CD4-positive, alpha-beta T cell (primary cell): Measurements from ENCODE around the gene CEP85. TPM values are rescaled to one million over a fixed set of nuclear protein-coding genes. Genes with fewer than 3 reads are reported as not detected.

Experiments
- ATAC-seq: fragments of 200-7000 bp; cut with Tn5 transposase; one replicate; pipeline ENCODE4 v1.10.0; 2022; ENCODE audit warnings: mild to moderate bottlenecking; ENCODE audit not compliant: poor library complexity
- CTCF ChIA-PET: fragments of 350-600 bp; sonication (Branson Sonifier 250); formaldehyde crosslinking; loops from one replicate; lab custom pipeline; 2021; ENCODE audit warnings: antibody characterized with exemption, inconsistent platforms; lab: Charles Lee
- POLR2A ChIA-PET: fragments of 350-600 bp; sonication (Branson Sonifier 250); formaldehyde crosslinking; loops from one replicate; lab custom pipeline; 2021; ENCODE audit warnings: antibody characterized with exemption, inconsistent platforms; lab: Charles Lee
- DNase-seq, 14 experiments: peaks; one replicate each; pipeline ENCODE4 v3.0.0-alpha.2; 2013 to 2020; ENCODE audit warnings: mixed read lengths in 2 of 14
- H3K27ac ChIP-seq, 2 donors: one replicate each; pipeline versions ENCODE4 v1.5.1 to v1.7.0; 2013; ENCODE audit warnings: low read length in 2 of 2, low read depth in 1 of 2, mild to moderate bottlenecking in 1 of 2
- H3K27me3 ChIP-seq, 2 experiments: 1 replicate in 1 of 2; 2 replicates in 1 of 2; pipeline versions ENCODE4 v1.6.1 to v1.7.0; 2013; ENCODE audit warnings: low read length in 2 of 2, control low read depth in 1 of 2, mild to moderate bottlenecking in 1 of 2, moderate library complexity in 1 of 2; ENCODE audit not compliant: insufficient read depth in 2 of 2, control insufficient read depth in 1 of 2
- H3K36me3 ChIP-seq: one replicate; pipeline ENCODE4 v1.6.1; 2013; ENCODE audit warnings: low read length, control low read depth; ENCODE audit not compliant: insufficient read depth
- H3K4me1 ChIP-seq: one replicate; pipeline ENCODE4 v1.6.1; 2013; ENCODE audit warnings: low read length, control low read depth; ENCODE audit not compliant: insufficient read depth
- H3K4me3 ChIP-seq: one replicate; pipeline ENCODE4 v1.5.1; 2013; ENCODE audit warnings: mild to moderate bottlenecking, low read length, moderate library complexity
- H3K9me3 ChIP-seq, 2 experiments: 1 replicate in 1 of 2; 2 replicates in 1 of 2; pipeline versions ENCODE4 v1.6.1 to v1.7.0; 2013; ENCODE audit warnings: low read length in 2 of 2, mild to moderate bottlenecking in 2 of 2, control low read depth in 1 of 2, moderate library complexity in 1 of 2; ENCODE audit not compliant: control insufficient read depth in 1 of 2, insufficient read depth in 1 of 2
- H3K27ac Mint-ChIP-seq: one replicate; pipeline ENCODE4 v1.8.0; 2020; ENCODE audit warnings: mixed read lengths
- H3K27me3 Mint-ChIP-seq: one replicate; pipeline ENCODE4 v1.8.0; 2021; ENCODE audit warnings: mixed read lengths
- H3K36me3 Mint-ChIP-seq: one replicate; pipeline ENCODE4 v1.8.0; 2021; ENCODE audit warnings: low read depth, mixed read lengths
- H3K4me1 Mint-ChIP-seq: one replicate; pipeline ENCODE4 v1.8.0; 2021; ENCODE audit warnings: low read depth, mixed read lengths
- H3K4me3 Mint-ChIP-seq: one replicate; pipeline ENCODE4 v1.8.0; 2020; ENCODE audit warnings: mild to moderate bottlenecking, mixed read lengths
- H3K9me3 Mint-ChIP-seq: one replicate; pipeline ENCODE4 v1.8.0; 2020; ENCODE audit warnings: mixed read lengths
- CTCF ChIP-seq: fragments of 200-600 bp; IDR thresholded peaks from one replicate; pipeline ENCODE4 v1.8.0; 2022; ENCODE audit warnings: antibody characterized with exemption, mild to moderate bottlenecking
- intact Hi-C, 2 experiments: fragments of 100-400 bp; cut with DNase I in 1 of 2; cut with micrococcal nuclease in 1 of 2; formaldehyde crosslinking; loops; one replicate each; pipeline versions ENCODE4 v1.15.1 to v1.9.0; 2023 to 2025; cut with DNase I, micrococcal nuclease
- total RNA-seq, 174 experiments: library from RNA in 2 of 174; stranded (reverse) in 2 of 174; gene quantifications; one replicate each; pipeline ENCODE4 v1.2.3 and lab custom pipeline; 2021 to 2026

CEP85 gene
- total RNA-seq, 2 experiments from 2014 or later, result 7.6 to 8.4 TPM

- Histone ChIP-seq H3K9me3 (no peaks in the 10 kb centered on the region), H3K27ac (peak overlapping the region; percentile 52 to 82), H3K36me3 (peaks cover 58% of the 10 kb centered on the region), H3K4me1 (peaks cover 52% of the 10 kb centered on the region), H3K27me3 (no peaks in the 10 kb centered on the region), H3K4me3 (peak overlapping the region; percentile 99)
- Mint-ChIP-seq H3K27ac (peak overlapping the region; percentile 86), H3K36me3 (peaks cover 65% of the 10 kb centered on the region), H3K9me3 (no peaks in the 10 kb centered on the region), H3K4me3 (peak overlapping the region; percentile 97), H3K27me3 (no peaks in the 10 kb centered on the region), H3K4me1 (peaks cover 66% of the 10 kb centered on the region)
- ATAC-seq (peak; percentile 1), DNase-seq (no peak)
- CTCF ChIA-PET, result interaction anchor here (1.0 to 12.0 kb wide), 12 partner anchors 13 to 151 kb away, joined by 3 to 223 read pairs (median 13); partner anchors contain the start of genes CEP85, SH3BGRL3, UBXN11 and ZNF593
- intact Hi-C loops, result loop anchor here (1.0 to 5.0 kb wide), 10 partner anchors 15 to 210 kb away; partner anchors contain the start of genes C1orf232 (in 2 of the 2), ZNF593 (in 2 of the 2), PDIK1L (in 1 of the 2) and UBXN11 (in 1 of the 2)
- POLR2A ChIA-PET, result interaction anchor here (1.0 to 17.6 kb wide), 15 partner anchors 9 to 151 kb away, joined by 3 to 977 read pairs (median 4); partner anchors contain the start of genes CEP85, DHDDS, SH3BGRL3 and UBXN11
- no peak for TF ChIP-seq CTCF
Measured at GRCh38 chr1:26320896-26321295, 86.9 kb downstream of the CEP85 start.

- H3K36me3 ChIP-seq, result peaks cover 58% of the 10 kb centered on the region
- H3K36me3 Mint-ChIP-seq, result peaks cover 66% of the 10 kb centered on the region
- DNase-seq, result peak; percentile 90 to 99 (median 94)
- H3K27ac ChIP-seq, result peak overlapping the region; percentile 52 to 82
- H3K9me3 ChIP-seq, result no peaks in the 10 kb centered on the region
- peak overlapping the region; percentile 86 for H3K27ac Mint-ChIP-seq
- ChIA-PET POLR2A (interaction anchor here (0.6 to 17.6 kb wide), 24 partner anchors 8 to 217 kb away, joined by 3 to 977 read pairs (median 4); partner anchors contain the start of genes CEP85, DHDDS, SH3BGRL3 and UBXN11), CTCF (interaction anchor here (0.6 to 12.0 kb wide), 31 partner anchors 9 to 152 kb away, joined by 3 to 223 read pairs (median 5); partner anchors contain the start of genes CEP85, SH3BGRL3, UBXN11 and ZNF593)
- peaks cover 47% of the 10 kb centered on the region for H3K4me1 ChIP-seq
- H3K27me3 ChIP-seq, result no peaks in the 10 kb centered on the region
- intact Hi-C loops, result loop anchor here (1.0 to 5.0 kb wide), 10 partner anchors 15 to 211 kb away; partner anchors contain the start of genes C1orf232 (in 2 of the 2), ZNF593 (in 2 of the 2), PDIK1L (in 1 of the 2) and UBXN11 (in 1 of the 2)
- peak overlapping the region; percentile 99 for H3K4me3 ChIP-seq
- H3K4me3 Mint-ChIP-seq, result peak overlapping the region; percentile 97
- H3K9me3 Mint-ChIP-seq, result no peaks in the 10 kb centered on the region
- peak; percentile 76 for ATAC-seq
- no peaks in the 10 kb centered on the region for H3K27me3 Mint-ChIP-seq
- H3K4me1 Mint-ChIP-seq, result peaks cover 60% of the 10 kb centered on the region
- TF ChIP-seq CTCF, result peak; percentile 93
Measured at GRCh38 chr1:26321315-26322041, 87.5 kb downstream of the CEP85 start.

GRCh38 chr1:26322042-26322331 is 88.0 kb downstream of the CEP85 start:
- Histone ChIP-seq H3K36me3 (peaks cover 58% of the 10 kb centered on the region), H3K4me3 (peak overlapping the region; percentile 99), H3K9me3 (no peaks in the 10 kb centered on the region), H3K27ac (peak overlapping the region; percentile 19 to 82), H3K4me1 (peaks cover 42% of the 10 kb centered on the region), H3K27me3 (no peaks in the 10 kb centered on the region)
- ChIA-PET POLR2A (interaction anchor here (0.6 to 17.6 kb wide), 22 partner anchors 8 to 217 kb away, joined by 3 to 977 read pairs (median 4); partner anchors contain the start of genes CEP85, DHDDS, SH3BGRL3 and UBXN11), CTCF (interaction anchor here (0.6 to 12.0 kb wide), 30 partner anchors 8 to 152 kb away, joined by 3 to 223 read pairs (median 5); partner anchors contain the start of genes CEP85, SH3BGRL3, UBXN11 and ZNF593)
- Mint-ChIP-seq H3K27ac (peak overlapping the region; percentile 86), H3K36me3 (peaks cover 70% of the 10 kb centered on the region), H3K27me3 (no peaks in the 10 kb centered on the region), H3K4me3 (no peak overlapping the region), H3K9me3 (no peaks in the 10 kb centered on the region), H3K4me1 (peaks cover 55% of the 10 kb centered on the region)
- TF ChIP-seq CTCF, result no peak
- no peak for ATAC-seq
- intact Hi-C loops, result loop anchor here in 1 of 2 experiments (5.0 kb wide), 2 partner anchors 40 to 155 kb away; partner anchors contain the start of genes C1orf232 and ZNF593
- DNase-seq, result no peak
